Anterior cingulate cortex (tissue), 58 donors: Measurements from ENCODE around the gene PRF1.
"Not testable (repeated sequence)": the region's sequence is repeated elsewhere in the genome, so short reads cannot be mapped to it uniquely, and the experiment has no call there.

Experiments
- DNase-seq, 58 donors: peaks; one replicate each; lab custom pipeline; 2025; lab: John Stamatoyannopoulos, UW

Gene PRF1

DNA sequence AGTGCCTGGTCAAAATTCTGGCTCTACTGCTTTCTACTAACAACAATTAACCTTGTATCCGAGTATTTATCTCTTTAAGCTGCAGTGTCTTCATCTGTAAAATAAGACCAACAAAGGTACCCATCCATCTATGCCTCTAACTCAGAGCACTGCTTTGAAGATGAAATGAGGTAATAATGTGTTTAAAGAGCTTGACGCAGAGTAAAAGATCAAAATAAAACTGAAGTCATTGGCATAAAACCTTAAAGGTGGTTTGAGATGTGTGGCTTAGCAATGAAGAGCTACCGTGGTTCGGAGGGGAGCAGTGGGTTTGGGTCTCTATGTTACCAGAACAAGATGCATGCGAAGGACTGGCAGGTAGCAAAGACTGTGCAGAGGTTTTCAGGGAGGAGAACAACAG is 16.1 kb upstream of the PRF1 start:
- DNase-seq: no peak

DNA sequence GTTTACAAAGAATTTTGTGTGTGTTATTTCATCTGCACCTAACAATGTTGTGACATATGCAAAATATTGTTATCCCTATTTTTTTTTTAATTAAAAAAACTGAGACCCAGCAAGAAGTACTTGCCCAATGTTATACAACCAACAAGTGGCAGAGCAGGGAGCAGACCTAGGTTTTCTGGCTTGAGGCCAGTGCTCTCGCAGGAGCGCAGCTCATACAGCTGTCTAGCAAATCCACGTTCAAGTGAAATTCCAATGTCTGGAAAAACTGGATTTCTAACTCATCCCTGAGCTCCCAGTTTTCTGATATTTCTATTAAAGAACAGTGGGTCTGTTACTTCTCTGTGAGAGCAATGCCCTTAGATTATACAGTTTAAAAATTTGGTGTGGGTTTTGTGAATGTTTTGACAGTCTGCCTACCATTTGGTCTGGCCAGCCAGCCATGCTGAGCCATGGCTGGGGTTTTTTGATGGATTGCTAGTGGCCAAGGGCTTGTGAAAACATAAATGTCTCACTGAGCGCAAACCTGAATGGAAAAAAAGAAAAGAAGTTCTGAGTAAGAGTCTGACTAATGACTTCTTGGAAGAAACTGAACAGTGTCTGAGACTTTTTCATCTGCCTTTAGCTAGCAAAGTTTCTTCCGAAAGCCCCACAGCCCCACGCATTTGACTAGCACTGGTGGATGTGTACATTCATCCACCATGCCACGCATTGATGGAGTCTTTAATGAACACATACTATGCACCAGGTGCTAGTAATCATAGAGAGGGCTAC is 15.4 kb upstream of the PRF1 start:
- DNase-seq: no peak

DNA sequence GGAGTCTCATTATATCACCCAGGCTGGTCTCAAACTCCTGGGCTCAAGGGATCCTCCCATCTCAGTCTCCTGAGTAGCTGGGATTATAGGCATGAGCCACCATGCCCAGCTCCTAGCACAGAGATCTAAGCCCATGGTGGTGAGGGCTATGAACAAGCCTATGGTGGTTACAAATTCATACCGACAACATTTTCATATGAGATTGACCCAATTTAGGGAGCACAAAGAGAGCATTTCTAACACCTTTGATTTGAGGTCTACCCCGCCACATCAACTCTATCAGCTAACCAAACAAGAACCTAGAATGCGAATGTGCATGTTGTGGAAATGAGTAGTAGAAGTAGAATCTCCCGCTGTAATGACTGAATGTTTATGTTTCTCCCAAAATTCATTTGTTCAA is 14.2 kb upstream of the PRF1 start:
- DNase-seq: no peak

DNA sequence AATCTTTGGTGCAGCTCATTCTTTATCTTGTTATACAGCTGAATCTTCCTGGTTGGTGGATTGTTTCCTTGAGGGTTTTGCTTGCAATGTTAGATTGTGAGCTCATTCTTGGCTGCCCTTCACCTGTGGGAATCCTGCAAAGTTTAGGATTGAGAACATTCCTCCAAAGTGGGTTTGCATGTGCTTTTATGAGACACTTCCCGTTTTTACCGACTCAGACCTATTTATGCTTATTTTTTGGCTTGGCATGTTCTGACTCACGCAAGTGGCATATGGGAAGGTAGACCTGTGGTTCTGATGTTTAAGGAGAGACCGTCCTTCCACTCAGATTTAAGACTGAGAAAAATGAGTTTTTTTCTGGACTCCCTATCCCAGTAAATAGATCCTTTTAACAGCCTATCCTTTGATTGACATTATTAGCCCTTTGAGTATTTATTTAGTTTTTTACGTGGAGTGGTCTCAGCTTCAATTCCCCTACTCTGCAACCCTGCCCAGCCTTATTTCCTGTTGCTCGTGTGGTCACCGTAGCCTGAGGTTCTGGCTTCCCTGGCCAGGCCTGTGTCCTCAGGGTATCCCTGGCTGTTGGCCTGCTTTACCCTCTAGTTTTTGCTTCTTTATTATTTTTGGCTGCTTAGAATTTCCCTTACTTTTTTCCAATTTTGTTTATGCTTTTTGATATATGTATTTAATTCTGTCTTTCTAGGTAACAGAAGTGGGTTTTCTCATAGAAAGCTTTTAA is 13.4 kb upstream of the PRF1 start:
- no peak for DNase-seq

DNA sequence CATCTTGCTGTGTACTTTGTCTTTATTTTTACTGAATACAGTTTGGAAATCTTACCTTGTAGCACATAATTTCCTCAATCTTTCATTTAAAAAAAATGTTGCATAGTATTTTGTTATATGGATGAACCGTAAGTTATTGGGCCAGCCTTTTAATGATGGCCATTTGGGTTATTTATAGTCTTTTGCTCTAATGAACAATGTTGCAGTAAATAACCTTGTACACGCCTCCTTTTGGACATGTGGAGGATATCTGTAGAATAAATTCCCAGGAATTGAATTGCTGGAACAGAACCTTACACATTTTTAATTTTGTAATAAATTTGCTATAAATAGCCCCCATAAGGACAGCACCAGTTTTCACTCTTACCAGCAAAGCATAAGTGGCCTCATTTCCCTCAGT is 12.7 kb upstream of the PRF1 start:
- DNase-seq: no peak

DNA sequence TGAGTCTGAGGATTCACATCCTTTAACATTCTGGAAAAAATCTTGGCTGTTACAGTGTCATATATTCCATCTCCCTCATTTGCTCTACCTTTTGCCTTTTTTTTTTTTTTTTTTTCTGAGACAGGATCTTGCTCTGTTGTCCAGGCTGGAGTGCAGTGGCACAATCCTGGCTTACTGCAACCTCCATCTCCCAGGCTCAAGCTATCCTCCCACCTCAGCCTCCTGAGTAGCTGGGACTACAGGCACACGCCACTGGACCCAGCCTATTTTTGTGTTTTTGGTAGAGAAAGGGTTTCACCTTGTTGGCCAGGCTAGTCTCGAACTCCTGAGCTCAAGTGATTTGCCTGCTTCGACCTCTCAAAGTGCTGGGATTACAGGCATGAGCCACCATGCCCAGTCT is 11.8 kb upstream of the PRF1 start:
- DNase-seq: not testable (repeated sequence)

DNA sequence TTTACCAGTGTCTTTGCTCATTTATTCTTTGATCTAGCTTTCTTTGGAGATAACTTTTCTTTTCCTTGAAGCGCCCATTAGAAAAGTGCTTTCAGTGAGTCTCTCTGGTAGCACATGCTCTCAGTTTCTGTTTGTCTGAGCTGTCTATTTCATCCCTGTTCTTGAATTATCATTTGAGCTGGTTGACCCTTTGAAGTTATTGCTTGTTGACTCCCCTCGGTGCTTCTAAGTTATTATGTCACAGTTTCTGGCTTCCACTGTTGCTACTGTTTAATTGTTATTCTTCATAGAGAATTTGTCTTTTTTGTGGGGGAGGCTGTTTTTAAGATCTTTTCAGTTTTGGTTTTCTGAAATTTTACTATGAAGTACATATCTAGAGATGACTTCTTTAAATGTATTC is 11.4 kb upstream of the PRF1 start:
- DNase-seq: no peak

DNA sequence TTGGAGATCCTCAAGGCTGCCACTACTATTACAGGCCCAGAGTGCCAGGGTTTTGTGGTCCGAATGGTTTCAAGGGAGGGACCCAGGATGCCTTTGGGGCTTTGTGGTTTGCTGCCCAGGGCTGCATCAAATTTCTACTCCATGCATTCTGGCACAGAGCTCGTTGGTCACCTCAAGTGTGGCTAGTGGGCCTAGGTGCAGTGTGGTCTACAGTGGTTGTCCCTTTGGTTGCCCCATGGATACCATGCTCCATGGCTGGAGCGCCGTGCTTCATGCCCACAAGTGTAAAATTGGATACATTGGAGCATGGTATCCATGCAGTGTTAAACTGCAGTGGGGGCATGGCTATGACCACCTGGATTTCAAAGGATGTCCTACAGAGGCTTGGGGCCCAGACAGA is 5.4 kb upstream of the PRF1 start:
- DNase-seq: no peak

DNA sequence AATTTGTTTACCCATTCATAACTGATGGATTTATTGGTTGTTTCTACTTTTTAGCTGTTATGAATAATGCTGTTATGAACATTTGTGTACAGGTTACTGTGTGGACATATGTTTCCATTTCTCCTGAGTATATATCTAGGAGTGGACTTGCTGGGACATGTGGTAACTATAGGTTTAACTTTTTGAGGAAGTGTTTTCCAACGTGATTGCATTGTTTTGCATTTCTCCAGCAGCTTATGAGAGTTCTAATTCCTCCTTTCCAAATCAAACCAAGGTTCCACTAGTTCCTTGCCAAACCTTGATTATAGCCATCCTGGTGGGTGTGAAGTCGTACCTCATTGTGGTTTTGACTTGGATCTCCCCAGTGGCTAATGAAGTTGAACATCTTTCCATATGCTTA is 2.6 kb upstream of the PRF1 start:
- DNase-seq: no peak

DNA sequence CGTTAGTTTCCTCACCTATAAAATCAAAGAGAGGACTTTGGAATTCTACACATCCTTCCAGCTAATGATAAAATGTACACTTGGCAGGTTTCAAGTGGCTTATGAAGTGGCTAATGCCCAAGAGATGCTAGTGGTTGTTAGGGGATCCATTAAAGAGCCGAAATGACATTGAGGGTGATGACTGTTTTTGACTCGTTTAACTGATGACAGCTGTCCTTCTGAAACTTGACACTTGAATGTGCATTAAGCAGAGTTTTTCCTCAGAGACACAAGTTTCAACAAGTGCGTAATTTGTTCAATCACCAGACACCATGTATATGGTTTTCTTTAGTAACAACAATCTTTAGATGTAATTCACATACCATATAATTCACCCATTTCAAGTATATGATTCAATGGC is 1.6 kb upstream of the PRF1 start:
- DNase-seq: no peak

DNA sequence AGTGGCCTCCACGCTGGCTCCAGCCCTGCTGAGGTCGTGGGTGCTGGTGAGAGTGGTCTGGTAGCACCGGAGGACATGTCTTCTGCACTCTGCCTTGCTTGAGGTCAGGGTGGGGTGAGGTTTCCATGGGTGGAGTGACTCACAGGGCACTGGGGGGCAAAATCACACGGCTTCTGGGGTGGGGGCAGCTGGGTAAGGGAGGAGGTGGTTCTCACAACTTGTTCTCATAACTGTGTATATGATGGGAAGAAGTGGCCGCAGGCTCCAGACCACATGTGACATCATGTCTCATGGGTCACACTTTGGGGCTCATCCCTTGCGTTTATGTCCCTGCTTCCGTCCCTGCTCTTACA is 884 bp upstream of the PRF1 start:
- no peak for DNase-seq

DNA sequence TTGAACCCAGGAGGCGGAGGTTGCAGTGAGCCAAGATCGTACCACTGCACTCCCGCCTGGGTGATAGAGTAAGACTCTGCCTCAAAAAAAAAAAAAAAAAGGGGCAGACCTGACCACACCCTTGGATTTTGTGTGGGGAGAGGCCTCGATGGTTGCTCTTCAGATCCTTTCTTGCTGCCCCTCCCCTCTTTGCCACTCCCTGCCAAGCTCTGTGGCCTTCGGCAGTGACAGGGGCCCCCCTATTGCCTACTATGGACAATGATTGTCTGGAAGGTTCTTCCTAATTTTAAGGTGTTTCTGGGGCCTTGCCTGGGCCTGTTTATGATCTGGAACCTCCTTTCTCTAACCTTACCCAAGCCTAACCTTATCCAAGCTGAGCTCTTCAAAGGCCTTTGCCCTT is 795 bp downstream of the PRF1 start:
- no peak for DNase-seq

DNA sequence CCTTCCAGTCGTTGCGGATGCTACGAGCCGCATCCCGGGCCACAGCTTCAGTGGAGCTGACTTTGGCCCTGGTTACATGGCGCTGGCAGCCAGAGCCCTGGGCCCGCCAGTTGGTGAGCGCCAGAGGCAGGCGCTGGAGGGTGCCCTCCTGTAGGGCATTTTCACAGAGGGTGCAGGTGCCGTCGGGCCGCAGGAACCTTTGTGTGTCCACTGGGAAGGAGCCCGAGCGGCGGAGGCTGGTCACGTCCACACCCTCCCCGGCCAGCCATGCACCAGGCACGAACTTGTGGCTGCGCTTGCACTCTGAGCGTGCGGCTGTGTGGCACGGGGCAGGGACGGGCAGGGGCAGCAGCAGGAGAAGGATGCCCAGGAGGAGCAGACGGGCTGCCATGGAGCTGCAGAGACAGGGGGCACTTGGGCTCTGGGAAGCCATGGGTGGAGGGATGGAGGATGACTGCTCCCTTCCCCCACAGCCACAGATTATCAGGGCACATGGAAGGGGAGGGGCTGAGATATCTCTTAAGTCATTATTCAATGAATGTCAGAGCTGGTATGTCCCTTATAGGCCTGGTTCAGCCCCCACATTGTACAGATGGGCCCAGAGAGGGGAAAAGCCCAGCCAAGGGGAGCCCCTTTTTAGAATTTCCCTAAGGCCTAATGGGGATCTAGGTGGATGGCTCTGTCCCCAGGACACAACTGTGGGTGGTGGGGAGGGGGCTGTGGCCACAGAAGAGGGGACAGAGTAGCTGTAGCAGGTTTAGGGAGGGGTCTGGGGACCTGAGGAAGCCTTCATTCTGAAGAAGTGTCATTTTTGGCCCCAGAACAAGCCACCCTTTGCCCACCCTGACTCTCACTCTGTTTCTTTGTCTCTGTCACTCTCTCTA is 1.8 kb downstream of the PRF1 start:
- no peak for DNase-seq

DNA sequence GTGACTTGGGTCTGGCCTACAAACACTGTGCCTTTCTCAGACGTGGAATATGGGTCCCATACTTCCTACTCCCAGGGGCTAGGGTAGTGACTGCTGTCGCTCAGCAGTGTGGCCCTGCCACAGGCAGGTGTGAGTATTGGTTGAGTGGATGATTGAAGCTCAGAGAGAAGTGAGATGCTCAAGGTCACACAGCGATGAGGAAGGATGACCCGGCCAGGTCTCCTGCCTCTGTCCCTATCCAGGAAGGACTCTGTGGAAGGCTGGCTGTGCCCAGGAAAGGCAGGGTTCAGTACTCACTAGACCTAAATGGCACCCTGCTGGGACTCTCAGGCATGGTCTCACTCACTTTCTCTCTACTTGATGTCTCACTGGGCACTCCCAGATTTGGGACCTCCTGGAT is 2.8 kb downstream of the PRF1 start:
- DNase-seq: no peak

DNA sequence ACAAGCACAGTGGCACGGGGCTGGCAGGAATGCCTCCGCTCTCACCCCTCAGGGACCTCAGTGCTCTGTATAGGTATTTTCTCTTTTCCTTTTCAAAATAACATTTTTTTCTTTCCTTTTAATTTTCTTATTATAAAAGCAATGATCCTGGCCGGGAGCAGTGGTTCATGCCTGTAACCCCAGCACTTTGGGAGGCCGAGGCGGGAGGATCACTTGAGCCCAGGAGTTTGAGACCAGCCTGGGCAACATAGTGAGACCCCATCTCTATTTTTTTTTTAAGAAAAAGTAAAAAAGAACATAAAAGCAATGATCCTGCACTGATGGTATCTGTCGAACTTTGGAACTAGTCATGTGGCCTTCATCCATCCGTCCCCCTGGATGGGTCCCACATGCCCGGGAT is 3.2 kb downstream of the PRF1 start:
- DNase-seq: no peak

DNA sequence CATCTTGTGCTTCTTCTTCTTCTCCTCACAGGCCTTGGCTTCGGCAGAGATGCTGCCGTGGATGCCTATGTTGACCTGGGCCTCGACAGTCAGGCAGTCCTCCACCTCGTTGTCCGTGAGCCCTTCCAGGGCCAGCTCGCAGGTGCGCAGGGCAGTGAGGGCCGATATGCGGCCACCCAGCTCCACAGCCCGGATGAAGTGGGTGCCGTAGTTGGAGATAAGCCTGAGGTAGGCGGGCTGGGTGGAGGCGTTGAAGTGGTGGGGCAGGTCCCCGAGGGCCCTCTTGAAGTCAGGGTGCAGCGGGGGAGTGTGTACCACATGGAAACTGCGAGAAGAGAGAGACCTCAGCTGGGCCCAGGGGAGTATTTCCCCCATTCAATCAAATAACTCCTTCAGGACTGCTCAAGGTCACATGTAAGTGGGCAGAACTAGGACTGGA is 3.7 kb downstream of the PRF1 start:
- no peak for DNase-seq

DNA sequence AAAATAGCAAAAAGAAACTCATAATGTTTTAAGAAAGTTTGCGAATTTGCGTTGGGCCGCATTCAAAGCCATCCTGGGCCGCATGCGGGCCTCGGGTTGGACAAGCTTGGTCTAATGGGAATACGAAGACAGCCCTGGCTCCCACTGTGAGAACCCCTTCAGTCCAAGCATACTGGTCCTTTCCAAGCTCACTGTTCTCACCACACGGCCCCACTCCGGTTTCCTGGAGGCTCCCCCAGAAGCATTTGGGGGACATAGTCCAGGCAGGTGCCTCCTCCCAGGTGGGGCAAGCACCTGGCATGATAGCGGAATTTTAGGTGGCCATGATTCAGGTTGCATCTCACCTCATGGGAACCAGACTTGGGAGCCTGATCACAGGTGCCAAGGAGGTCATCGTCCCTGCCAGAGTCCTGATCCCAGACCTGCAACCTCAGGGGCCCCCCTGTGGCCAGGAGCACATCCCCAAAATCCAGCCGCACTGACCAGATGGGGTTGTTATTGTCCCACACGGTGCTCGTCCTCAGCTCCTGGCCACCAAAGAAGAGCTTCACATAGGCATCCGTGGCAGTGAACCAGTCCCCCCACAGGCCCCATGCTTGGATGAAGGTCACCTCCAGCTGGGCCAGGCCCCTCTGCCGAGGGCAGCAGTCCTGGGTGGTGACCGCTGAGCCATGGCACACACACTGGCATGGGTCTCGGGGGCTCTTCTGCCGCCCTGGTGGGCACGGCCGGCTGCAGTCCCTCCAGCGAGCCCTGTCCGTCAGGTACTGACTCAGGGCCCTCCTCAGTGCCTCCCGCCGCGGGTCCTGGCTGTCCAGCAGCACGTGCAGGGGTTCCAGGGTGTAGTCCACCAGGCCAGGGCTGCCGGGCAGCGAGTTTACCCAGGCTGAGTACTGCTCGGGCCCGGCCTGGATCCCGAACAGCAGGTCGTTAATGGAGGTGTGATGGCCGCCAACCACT is 4.4 kb downstream of the PRF1 start:
- no peak for DNase-seq

DNA sequence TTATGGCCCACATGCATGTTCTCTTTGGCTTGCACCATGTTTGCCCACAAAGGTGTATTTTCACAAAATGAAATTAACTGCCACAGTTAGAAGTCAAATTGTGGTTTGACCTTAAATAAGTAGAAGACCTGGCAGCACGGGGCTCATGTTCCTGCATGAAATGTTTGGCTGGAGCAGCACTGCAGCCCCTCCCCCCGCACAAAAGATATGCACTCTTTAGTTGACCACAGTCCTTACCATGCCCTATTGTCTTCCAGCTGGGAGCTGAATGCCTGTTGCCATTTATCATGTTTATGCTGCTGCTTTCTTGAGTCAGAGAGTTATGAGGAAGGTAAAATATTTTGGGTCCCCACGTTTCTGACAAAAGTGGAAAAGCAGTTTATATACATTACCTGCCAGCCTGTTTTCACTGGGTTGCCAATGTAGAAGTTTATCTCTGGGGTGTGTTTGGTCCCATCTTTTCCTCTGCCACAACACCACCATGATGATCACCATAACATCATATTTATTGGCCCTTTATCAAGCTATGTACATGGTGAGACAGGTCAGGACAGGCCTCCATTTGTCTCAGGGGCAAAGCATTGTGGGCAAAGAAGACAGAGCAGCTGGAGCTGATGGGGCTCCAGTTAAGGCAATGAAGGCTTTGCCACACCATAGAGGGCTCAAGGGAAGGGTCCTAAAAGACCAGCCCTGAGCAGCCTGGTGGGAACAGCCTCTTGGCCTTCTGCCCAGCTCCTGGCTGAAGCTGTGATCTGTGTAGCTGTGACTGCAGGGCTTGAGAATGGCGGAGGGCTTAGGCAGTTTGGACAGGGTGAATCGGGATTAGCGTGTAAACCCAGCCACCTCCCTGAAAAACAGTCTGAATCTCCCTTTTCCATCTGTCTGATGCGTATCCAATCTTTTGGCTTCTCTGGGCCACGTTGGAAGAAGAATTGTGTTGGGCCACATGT is 5.4 kb downstream of the PRF1 start:
- DNase-seq: no peak
